WERI-Rb-1 (cell line): ENCODE measurements around the gene C18orf63.
"Not testable (repeated sequence)": the region's sequence is repeated elsewhere in the genome, so short reads cannot be mapped to it uniquely, and the experiment has no call there.

Source experiments
- DNase-seq: peaks from one replicate; pipeline ENCODE4 v3.0.0-alpha.2; 2020
- H3K27ac ChIP-seq: fragments of 250-450 bp; sonication (Bioruptor Pico); 2 replicates; pipeline ENCODE4 v1.5.1; 2020; ENCODE audit warnings: mild to moderate bottlenecking, moderate library complexity
- H3K27me3 ChIP-seq: fragments of 250-450 bp; sonication (Bioruptor Pico); 2 replicates; pipeline ENCODE4 v1.5.1; 2021; ENCODE audit warnings: mild to moderate bottlenecking, low read depth, moderate library complexity; ENCODE audit not compliant: insufficient read depth, severe bottlenecking
- H3K36me3 ChIP-seq: fragments of 250-450 bp; sonication (Bioruptor Pico); 2 replicates; pipeline ENCODE4 v1.5.1; 2020; ENCODE audit warnings: mild to moderate bottlenecking, moderate library complexity
- H3K4me3 ChIP-seq: 2 replicates; pipeline ENCODE4 v1.5.1; 2011; ENCODE audit warnings: low read depth, mild to moderate bottlenecking, control low read depth, low read length
- H3K9me3 ChIP-seq: fragments of 250-450 bp; sonication (Bioruptor Pico); 2 replicates; pipeline ENCODE4 v1.5.1; 2021; ENCODE audit warnings: mild to moderate bottlenecking, moderate library complexity; ENCODE audit not compliant: severe bottlenecking
- CTCF ChIP-seq: IDR thresholded peaks from 2 replicates; pipeline ENCODE4 v1.5.1; 2011; ENCODE audit warnings: low read depth, mild to moderate bottlenecking, control low read depth, inconsistent platforms, low read length

Gene C18orf63

DNA sequence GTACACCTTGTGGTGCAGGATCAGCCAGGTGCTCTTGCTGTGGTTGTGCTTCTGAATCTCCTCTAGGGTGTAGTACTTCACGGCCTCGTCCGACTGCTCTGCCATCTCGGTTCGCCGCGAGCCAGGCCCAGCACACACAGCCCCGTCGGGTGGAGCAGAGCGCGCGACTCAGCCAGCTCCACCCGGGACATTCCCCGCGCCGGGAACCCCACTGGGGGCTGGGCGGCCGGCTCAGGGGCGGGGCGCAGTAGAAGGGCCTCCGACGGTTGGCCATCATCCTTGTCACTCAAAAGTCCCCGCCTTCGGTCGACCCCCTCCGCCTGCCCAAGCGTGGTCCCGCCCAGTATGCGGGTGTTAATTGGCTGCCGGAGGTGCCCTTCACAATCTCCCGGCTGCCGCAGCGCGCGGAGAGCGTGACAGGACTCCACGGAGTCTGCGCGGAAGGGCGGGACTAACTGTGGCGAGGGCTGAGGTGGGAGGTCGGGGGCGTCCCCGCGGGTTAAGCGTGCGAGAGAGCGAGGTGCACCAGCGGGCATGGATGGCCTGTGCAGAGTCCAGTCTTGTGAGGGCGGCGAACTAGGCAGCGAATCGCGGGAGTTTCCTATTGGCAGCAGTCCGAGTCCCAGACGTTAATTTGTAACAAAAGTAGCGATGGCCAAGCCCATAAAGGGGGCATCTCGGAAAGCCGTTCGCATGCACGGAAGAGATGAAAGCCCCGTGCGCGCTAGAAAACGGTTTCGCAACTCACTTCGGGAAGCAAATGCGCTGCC lies 23.7 kb upstream of the C18orf63 start, which contains the start of gene CYB5A:
Gene CYB5A, minus strand, starts transcription at position 193 of the 770 bp plus-strand sequence. Its CDS starts 88 bp downstream, at position 105.
- TF ChIP-seq CTCF = 0 out of 2 replicates have a peak, but pooled peaks have one; percentile 8
- H3K27ac ChIP-seq = peak within 1 kb of the TSS; percentile 67
- H3K27me3 ChIP-seq = no peaks in the 10 kb centered on the region
- peaks cover 6% of the 10 kb centered on the region for H3K36me3 ChIP-seq
- DNase-seq = peak; percentile 99
- H3K9me3 ChIP-seq = no peaks in the 10 kb centered on the region
- peak within 1 kb of the TSS; percentile 96 for H3K4me3 ChIP-seq

- TF ChIP-seq CTCF = no peak
- peak overlapping the region; percentile 96 for H3K4me3 ChIP-seq
- peak overlapping the region; percentile 66 for H3K27ac ChIP-seq
- H3K27me3 ChIP-seq = no peaks in the 10 kb centered on the region
- DNase-seq = no peak
- no peaks in the 10 kb centered on the region for H3K9me3 ChIP-seq
- H3K36me3 ChIP-seq = peaks cover 6% of the 10 kb centered on the region
These were observed 23.1 kb upstream of the C18orf63 start for GRCh38 chr18:74292541-74292858.

GRCh38 chr18:74292982-74293381 lies 22.7 kb upstream of the C18orf63 start:
- not testable (repeated sequence) for DNase-seq, H3K36me3 ChIP-seq, H3K4me3 ChIP-seq, H3K27ac ChIP-seq, H3K9me3 ChIP-seq, H3K27me3 ChIP-seq

GRCh38 chr18:74294526-74294925 lies 21.1 kb upstream of the C18orf63 start:
- H3K36me3 ChIP-seq = peaks cover 3% of the 10 kb centered on the region
- no peaks in the 10 kb centered on the region for H3K9me3 ChIP-seq
- no peak for DNase-seq
- H3K27me3 ChIP-seq = no peaks in the 10 kb centered on the region
- no peak for TF ChIP-seq CTCF
- no peak overlapping the region for H3K4me3 ChIP-seq
- H3K27ac ChIP-seq = no peak overlapping the region

DNA sequence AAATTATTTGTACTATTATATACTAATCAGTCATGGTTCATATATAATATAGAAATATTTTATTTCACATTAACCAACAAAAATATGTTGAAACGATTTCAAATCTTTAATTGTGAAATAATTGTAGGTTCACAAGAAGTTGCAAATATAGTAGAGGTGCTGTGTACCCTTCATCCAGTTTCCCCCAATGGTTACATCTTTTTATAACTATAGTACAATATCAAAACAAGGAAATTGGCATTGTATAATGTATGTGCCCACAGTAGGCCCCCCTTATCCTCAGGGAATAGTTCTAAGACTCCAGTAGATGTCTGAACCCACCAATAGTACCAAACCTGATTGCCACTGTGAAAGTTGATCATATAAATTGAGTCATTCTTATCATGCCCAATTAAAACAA lies 16.5 kb upstream of the C18orf63 start:
- DNase-seq = no peak
- H3K27ac ChIP-seq = no peak overlapping the region
- no peak for TF ChIP-seq CTCF
- no peaks in the 10 kb centered on the region for H3K36me3 ChIP-seq
- H3K27me3 ChIP-seq = no peaks in the 10 kb centered on the region
- H3K4me3 ChIP-seq = no peak overlapping the region
- H3K9me3 ChIP-seq = no peaks in the 10 kb centered on the region

- H3K27me3 ChIP-seq = no peaks in the 10 kb centered on the region
- no peaks in the 10 kb centered on the region for H3K36me3 ChIP-seq
- no peak for TF ChIP-seq CTCF
- no peaks in the 10 kb centered on the region for H3K9me3 ChIP-seq
- no peak overlapping the region for H3K4me3 ChIP-seq
- H3K27ac ChIP-seq = no peak overlapping the region
- no peak for DNase-seq
These were observed 15.9 kb upstream of the C18orf63 start for GRCh38 chr18:74299746-74300145.
